Stimulated activated CD8-positive, alpha-beta memory T cell treated with anti-CD3 and anti-CD28 coated beads, Interleukin-12 subunit alpha, Interleukin-12 subunit beta, amount 100 ng/mL, for 1 hour (primary cell): ENCODE data around the gene MAOB.
"Not testable (repeated sequence)": the region's sequence is repeated elsewhere in the genome, so short reads cannot be mapped to it uniquely, and the experiment has no call there.

Experiments used
- DNase-seq: peaks from one replicate; pipeline ENCODE4 v3.0.0-alpha.2; 2020; ENCODE audit warnings: low read depth

Gene MAOB

GRCh38 chrX:43753637-43754036 lies 128.6 kb downstream of the MAOB start:
- no peak for DNase-seq

- DNase-seq: peak; percentile 4
These were observed 132.0 kb downstream of the MAOB start for GRCh38 chrX:43750248-43750676.

- DNase-seq: no peak
These were observed 134.8 kb downstream of the MAOB start for GRCh38 chrX:43747476-43747875.

GRCh38 chrX:43745938-43746721 lies 136.1 kb downstream of the MAOB start:
- no peak for DNase-seq

GRCh38 chrX:43744284-43744683 lies 138.0 kb downstream of the MAOB start:
- no peak for DNase-seq

GRCh38 chrX:43743100-43743822 lies 139.0 kb downstream of the MAOB start:
- DNase-seq: no peak

- DNase-seq: no peak
These were observed 140.2 kb downstream of the MAOB start for GRCh38 chrX:43741843-43742573.

- no peak for DNase-seq
These were observed 146.3 kb downstream of the MAOB start for GRCh38 chrX:43735957-43736356.

GRCh38 chrX:43735534-43735933 lies 146.7 kb downstream of the MAOB start:
- no peak for DNase-seq

- DNase-seq: no peak
These were observed 147.8 kb downstream of the MAOB start for GRCh38 chrX:43734444-43734843.

GRCh38 chrX:43733699-43734098 lies 148.6 kb downstream of the MAOB start:
- no peak for DNase-seq

GRCh38 chrX:43731086-43731485 lies 151.2 kb downstream of the MAOB start:
- no peak for DNase-seq

- no peak for DNase-seq
These were observed 153.3 kb downstream of the MAOB start for GRCh38 chrX:43728966-43729365.

- DNase-seq: no peak
These were observed 154.2 kb downstream of the MAOB start for GRCh38 chrX:43728002-43728401.

GRCh38 chrX:43727254-43727653 lies 155.0 kb downstream of the MAOB start:
- DNase-seq: not testable (repeated sequence)

GRCh38 chrX:43725227-43725626 lies 157.0 kb downstream of the MAOB start:
- DNase-seq: not testable (repeated sequence)

GRCh38 chrX:43720961-43721360 lies 161.3 kb downstream of the MAOB start:
- DNase-seq: no peak

- no peak for DNase-seq
These were observed 162.2 kb downstream of the MAOB start for GRCh38 chrX:43720082-43720481.

- DNase-seq: no peak
These were observed 163.3 kb downstream of the MAOB start for GRCh38 chrX:43718956-43719355.

- DNase-seq: no peak
These were observed 163.7 kb downstream of the MAOB start for GRCh38 chrX:43718546-43718945.

- DNase-seq: no peak
These were observed 164.2 kb downstream of the MAOB start for GRCh38 chrX:43718081-43718480.

- DNase-seq: no peak
These were observed 165.1 kb downstream of the MAOB start for GRCh38 chrX:43717161-43717560.

- no peak for DNase-seq
These were observed 165.6 kb downstream of the MAOB start for GRCh38 chrX:43716696-43717095.
